NCI-H460 (cell line): ENCODE data around the gene COL6A1. TPM values are rescaled to one million over a fixed set of nuclear protein-coding genes. Genes with fewer than 3 reads are reported as not detected.

Source experiments
- DNase-seq: peaks from one replicate; pipeline ENCODE4 v3.0.0-alpha.2; 2016; ENCODE audit warnings: low read depth; ENCODE audit errors: extremely low read depth
- total RNA-seq: library from RNA; depleted of rRNA; stranded (reverse); fragments of >200 nt; shearing (Covaris generic); gene quantifications from 2 replicates; pipeline ENCODE4 v1.2.3, GENCODE V29; 2014

COL6A1 gene
- total RNA-seq, 1 experiment from 2014 or later, result 41.9 TPM

- no peak for DNase-seq
These were observed 40.5 kb downstream of the COL6A1 start for GRCh38 chr21:46021978-46022544.

DNA sequence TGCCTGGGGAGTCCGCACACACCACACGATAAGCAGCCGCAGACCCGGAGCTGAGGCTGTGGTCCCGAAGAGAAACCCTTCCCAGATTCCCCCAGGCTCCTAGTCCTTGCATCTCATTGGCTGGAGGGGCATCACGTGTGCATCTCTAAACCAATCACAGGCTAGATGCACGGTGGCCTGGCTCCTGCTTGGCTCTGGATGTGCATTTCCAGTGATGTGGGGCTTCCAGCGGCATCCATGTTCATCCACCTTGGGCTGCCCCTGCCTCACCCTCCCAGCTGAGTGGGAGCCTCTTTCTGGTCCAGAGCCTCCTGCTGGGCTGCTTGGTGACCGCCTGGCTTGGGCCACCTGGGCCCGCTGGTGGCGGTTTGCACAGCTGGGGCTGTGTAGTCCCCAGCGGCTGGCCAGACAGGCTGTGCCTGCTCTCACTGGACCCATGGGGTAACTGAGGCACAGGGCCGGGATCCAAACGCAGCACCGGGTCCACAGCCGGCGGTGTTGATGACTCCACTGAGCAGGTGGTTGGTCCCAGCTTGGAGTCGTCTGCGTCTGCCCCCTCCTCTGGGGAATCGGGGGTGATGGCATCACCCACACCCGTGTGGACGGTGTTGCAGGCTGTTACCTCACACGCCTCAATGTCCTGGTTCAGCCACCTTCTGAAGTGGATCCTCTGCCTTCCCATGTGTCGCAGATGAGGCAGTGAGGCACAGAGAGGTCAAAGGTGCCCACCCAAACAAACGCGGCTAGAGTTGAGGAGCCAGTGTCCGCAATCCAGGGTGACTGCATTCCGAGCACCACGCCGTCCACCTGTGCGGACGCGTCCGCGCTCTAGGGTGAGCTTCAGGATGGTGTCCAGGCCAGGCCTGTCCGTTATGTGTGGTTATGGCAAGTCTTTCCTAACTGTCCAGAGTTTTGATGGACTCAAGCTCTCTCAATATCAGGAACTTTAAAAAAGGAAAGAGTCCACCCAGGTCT is 41.3 kb downstream of the COL6A1 start:
- no peak for DNase-seq

GRCh38 chr21:46023555-46023954 is 42.0 kb downstream of the COL6A1 start:
- no peak for DNase-seq

- no peak for DNase-seq
These were observed 42.6 kb downstream of the COL6A1 start for GRCh38 chr21:46024141-46024540.

GRCh38 chr21:46025113-46025770 is 43.7 kb downstream of the COL6A1 start:
- no peak for DNase-seq

- no peak for DNase-seq
These were observed 46.4 kb downstream of the COL6A1 start for GRCh38 chr21:46027851-46028493.

DNA sequence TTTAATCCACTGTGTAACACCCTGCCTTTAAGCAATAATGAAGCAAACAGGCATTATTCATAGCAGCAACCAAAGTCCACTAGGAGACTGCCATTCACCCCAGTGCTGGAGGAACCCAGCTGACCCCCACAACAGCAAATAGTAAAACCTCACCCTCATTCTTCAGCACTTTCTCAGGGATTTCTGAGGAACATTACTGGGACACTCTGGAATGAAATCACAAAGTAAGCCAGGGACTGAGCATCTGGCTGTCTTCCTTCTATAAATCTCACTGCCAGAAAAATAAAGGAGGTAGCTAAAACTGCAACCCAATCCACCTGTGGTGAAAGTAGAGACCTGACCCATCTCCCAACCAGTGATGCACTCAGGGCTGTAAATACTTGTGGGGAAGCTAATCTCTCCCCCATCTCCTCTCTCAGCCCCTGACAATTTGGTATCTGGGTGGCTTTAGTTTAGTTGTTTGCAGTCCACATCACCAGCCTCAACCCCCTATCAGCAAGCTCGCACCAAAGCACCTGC is 47.1 kb downstream of the COL6A1 start:
- no peak for DNase-seq

- no peak for DNase-seq
These were observed 47.8 kb downstream of the COL6A1 start for GRCh38 chr21:46029186-46029924.

DNA sequence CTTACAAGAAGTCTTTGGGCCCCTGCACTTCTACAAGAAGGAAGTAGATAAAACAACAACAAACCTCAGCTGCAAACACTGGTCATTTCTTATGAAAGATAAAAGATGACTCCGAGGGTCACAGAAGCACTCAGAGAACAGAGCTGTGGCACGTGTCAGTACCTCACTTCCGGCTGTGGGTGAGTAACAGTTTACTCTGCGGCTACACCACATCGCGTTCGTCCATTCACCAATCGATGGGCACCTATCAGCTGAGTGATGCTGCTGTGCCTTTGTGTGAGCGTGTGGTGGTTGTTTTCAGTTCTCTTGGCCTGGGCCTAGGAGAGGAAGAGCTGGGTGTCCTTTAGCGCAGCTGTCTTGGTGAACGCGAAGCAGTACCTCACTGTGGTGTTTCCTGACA is 49.9 kb downstream of the COL6A1 start:
- DNase-seq, result no peak

- no peak for DNase-seq
These were observed 50.5 kb downstream of the COL6A1 start for GRCh38 chr21:46032100-46032499.

DNA sequence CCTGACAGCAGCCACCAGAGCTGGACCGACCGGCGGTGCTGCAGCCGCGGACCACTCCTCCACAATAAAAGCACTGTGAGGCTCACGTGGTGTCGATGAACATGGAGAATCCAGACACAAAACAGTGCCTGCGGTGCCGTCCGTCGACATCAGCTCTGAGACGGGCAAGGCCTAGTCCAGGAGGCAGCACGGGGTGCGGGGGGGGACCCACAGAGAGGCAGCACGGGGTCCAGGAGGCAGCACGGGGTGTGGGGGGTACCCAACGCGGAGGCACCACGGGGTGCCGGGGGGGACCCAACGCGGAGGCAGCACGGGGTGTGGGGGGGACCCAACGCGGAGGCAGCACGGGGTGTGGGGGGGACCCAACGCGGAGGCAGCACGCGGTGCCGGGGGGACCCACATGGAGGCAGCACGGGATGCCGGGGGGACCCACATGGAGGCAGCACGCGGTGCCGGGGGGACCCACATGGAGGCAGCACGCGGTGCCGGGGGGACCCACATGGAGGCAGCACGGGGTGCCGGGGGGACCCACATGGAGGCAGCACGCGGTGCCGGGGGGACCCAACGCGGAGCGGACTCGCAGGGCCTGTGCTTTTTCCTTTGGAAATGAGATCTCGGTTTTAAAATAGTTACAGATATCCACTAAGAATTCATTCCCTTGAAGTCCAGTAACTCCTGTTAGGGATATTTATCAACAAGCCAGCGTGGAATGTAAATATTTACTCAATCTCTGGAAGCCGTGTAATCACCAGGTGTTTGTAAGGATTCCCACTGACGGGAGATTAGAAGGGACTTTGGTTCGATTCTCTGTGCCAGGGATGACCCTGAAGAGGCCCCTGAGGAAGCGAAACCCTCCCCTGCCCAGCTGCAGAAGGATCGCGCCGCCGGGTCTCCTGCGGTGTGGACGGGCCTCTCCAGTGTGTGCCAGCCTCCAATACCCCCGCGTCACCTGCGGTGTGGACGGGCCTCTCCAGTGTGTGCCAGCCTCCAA is 52.1 kb downstream of the COL6A1 start:
- no peak for DNase-seq

GRCh38 chr21:46035809-46036695 is 54.5 kb downstream of the COL6A1 start:
- DNase-seq, result no peak

DNA sequence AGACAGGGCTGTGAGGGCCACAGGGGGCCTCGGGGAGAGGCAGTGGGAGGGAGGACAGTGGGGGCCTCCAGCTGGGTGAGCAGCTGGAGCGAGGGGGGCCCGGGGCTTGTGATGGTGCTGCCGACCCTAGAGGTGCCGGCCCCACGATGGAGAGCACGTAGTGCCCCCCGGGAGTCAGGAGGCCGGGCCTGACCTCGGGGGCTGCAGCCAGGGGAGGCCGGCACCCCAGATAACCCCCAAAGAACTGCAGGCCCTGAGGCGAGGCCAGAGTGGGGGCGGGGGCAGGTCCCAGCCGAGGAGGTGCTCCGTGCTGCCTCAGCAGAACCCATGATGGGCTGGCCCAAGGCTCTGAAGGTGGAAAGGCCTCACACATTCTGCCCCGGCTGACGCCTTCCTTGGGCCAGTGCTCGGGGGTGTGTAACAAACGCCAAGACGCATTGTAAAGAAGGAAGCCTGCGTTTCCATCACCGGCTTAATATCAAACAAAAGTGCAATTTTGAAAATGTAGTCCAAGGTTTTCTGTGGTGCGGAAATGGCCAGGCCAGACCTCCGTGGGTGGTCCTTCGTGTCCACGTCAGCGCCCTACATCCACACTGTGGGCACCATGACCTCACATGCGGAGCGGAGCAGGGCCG is 55.2 kb downstream of the COL6A1 start:
- DNase-seq, result no peak

GRCh38 chr21:46037331-46038325 is 56.1 kb downstream of the COL6A1 start:
- DNase-seq, result no peak

DNA sequence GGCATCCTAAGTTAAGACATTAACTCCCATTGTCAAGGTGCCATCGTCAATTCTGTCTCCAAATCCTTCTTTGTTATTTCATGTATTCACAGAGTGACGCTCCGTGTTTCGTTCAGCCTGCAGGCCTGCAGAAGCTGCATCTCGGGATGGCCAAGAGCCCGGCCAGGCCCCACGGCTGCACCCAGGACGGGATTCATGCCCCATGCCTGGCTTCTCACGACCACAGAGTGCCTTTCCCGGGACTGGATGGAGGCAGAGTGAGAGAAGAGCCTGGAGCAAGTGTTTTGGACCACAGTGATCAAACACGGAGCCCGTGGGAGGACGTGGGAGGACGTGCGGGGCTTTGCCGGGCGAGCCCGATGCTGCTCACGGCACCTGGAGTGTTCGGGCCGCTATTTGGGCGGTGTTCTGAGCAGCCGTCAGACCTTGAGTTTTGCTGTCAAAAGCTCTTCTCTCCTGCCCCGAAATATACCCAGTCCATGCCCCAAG is 56.8 kb downstream of the COL6A1 start:
- DNase-seq, result no peak

DNA sequence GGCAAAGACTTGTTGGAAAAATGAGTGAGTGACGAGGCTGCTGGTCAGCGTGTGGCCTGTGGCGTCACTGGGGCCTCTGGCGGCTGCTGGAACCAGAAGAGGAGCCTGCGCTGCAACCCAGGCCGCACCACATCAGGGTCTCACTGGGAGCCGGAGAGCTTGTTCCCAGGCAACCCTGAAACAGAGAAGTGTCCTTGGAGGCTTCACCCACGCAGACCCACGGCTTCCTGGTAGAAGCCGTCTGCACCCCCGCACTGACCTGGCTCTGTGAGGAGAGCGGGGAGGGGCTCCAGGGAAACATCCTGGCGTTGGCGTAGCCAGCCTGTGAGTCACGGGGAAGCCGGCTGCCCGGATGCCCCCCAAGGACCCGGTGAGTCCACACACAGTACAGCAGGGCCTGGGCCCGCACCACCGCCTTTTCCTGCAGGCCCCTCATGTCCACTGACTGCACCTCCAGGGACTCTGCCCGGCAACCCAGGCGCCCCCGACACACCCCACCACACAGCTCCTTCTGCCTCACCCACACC is 57.4 kb downstream of the COL6A1 start:
- no peak for DNase-seq
